Mesenchymal stem cell (in vitro differentiated cells and primary cell): ENCODE results near the gene PRPF31.

ENCODE experiments used
- DNase-seq: peaks from one replicate; pipeline ENCODE4 v3.0.0-alpha.2; 2013
- H2AFZ ChIP-seq: one replicate; pipeline ENCODE4 v1.6.1; 2013; ENCODE audit warnings: low read depth, mild to moderate bottlenecking, control low read depth, inconsistent platforms, low read length, moderate library complexity
- H2AK5ac ChIP-seq: 2 replicates; pipeline ENCODE4 v1.6.1; 2013; ENCODE audit warnings: low read length, moderate library complexity, mild to moderate bottlenecking, inconsistent platforms; ENCODE audit not compliant: severe bottlenecking
- H2BK120ac ChIP-seq: one replicate; pipeline ENCODE4 v1.6.1; 2013; ENCODE audit warnings: low read depth, mild to moderate bottlenecking, inconsistent platforms, low read length, moderate library complexity
- H2BK12ac ChIP-seq, 2 experiments: one replicate each; pipeline ENCODE4 v1.6.1; 2013; ENCODE audit warnings: inconsistent platforms in 2 of 2, low read length in 2 of 2, mild to moderate bottlenecking in 2 of 2, moderate library complexity in 2 of 2, control low read depth in 1 of 2
- H2BK15ac ChIP-seq: one replicate; pipeline ENCODE4 v1.6.1; 2013; ENCODE audit warnings: mild to moderate bottlenecking, low read depth, inconsistent platforms; ENCODE audit not compliant: poor library complexity, severe bottlenecking
- H2BK5ac ChIP-seq: 2 replicates; pipeline ENCODE4 v1.6.1; 2013; ENCODE audit warnings: low read depth, mild to moderate bottlenecking, low read length, control low read depth, inconsistent platforms; ENCODE audit not compliant: poor library complexity, severe bottlenecking
- H3K14ac ChIP-seq, 2 experiments: one replicate each; pipeline ENCODE4 v1.6.1; 2013; ENCODE audit warnings: inconsistent platforms in 2 of 2, low read length in 2 of 2, control low read depth in 1 of 2, mild to moderate bottlenecking in 1 of 2, moderate library complexity in 1 of 2
- H3K18ac ChIP-seq, 2 experiments: one replicate each; pipeline ENCODE4 v1.6.1; 2013; ENCODE audit warnings: inconsistent platforms in 2 of 2, low read length in 2 of 2, control low read depth in 1 of 2, low read depth in 1 of 2, mild to moderate bottlenecking in 1 of 2
- H3K23ac ChIP-seq, 2 experiments: one replicate each; pipeline ENCODE4 v1.6.1; 2013; ENCODE audit warnings: inconsistent platforms in 2 of 2, low read length in 2 of 2, mild to moderate bottlenecking in 2 of 2, moderate library complexity in 2 of 2, control low read depth in 1 of 2
- H3K27ac ChIP-seq: 2 replicates; pipeline ENCODE4 v1.5.1; 2013; ENCODE audit warnings: mild to moderate bottlenecking, moderate library complexity, low read length, control low read depth, inconsistent platforms; ENCODE audit not compliant: poor library complexity, severe bottlenecking
- H3K27me3 ChIP-seq, 2 experiments: 2 replicates each; pipeline versions ENCODE4 v1.6.1 to v1.7.0; 2013; ENCODE audit warnings: low read length in 2 of 2, mild to moderate bottlenecking in 2 of 2, moderate library complexity in 2 of 2, control low read depth in 1 of 2, inconsistent platforms in 1 of 2; ENCODE audit not compliant: control insufficient read depth in 1 of 2, insufficient read depth in 1 of 2
- H3K36me3 ChIP-seq, 2 experiments: 2 replicates each; pipeline versions ENCODE4 v1.6.1 to v1.7.0; 2013; ENCODE audit warnings: low read length in 2 of 2, control low read depth in 1 of 2, inconsistent platforms in 1 of 2, low read depth in 1 of 2, mild to moderate bottlenecking in 1 of 2; ENCODE audit not compliant: insufficient read depth in 2 of 2, control insufficient read depth in 1 of 2
- H3K4ac ChIP-seq, 2 experiments: one replicate each; pipeline ENCODE4 v1.6.1; 2013; ENCODE audit warnings: inconsistent platforms in 2 of 2, low read length in 2 of 2, mild to moderate bottlenecking in 2 of 2, moderate library complexity in 2 of 2, control low read depth in 1 of 2, low read depth in 1 of 2
- H3K4me1 ChIP-seq: 2 replicates; pipeline ENCODE4 v1.6.1; 2013; ENCODE audit warnings: low read depth, low read length, control low read depth; ENCODE audit not compliant: control insufficient read depth, insufficient read depth
- H3K4me2 ChIP-seq: 2 replicates; pipeline ENCODE4 v1.6.1; 2013; ENCODE audit warnings: low read length, mild to moderate bottlenecking, inconsistent platforms; ENCODE audit not compliant: poor library complexity, severe bottlenecking
- H3K4me3 ChIP-seq, 2 experiments: 2 replicates each; pipeline versions ENCODE4 v1.5.1 to v1.7.0; 2013; ENCODE audit warnings: low read length in 2 of 2, mild to moderate bottlenecking in 2 of 2, control low read depth in 1 of 2, low read depth in 1 of 2; ENCODE audit not compliant: insufficient read depth in 1 of 2
- H3K79me1 ChIP-seq: replicated peaks from 2 replicates; pipeline ENCODE4 v1.6.1; 2013; ENCODE audit warnings: mild to moderate bottlenecking, control low read depth, low read length, inconsistent platforms; ENCODE audit not compliant: poor library complexity, severe bottlenecking
- H3K9ac ChIP-seq: 2 replicates; pipeline ENCODE4 v1.7.0; 2013; ENCODE audit warnings: mild to moderate bottlenecking, low read length, moderate library complexity
- H3K9me3 ChIP-seq: 2 replicates; pipeline ENCODE4 v1.7.0; 2013; ENCODE audit warnings: mild to moderate bottlenecking, low read length; ENCODE audit not compliant: control insufficient read depth
- H4K8ac ChIP-seq: one replicate; pipeline ENCODE4 v1.6.1; 2013; ENCODE audit warnings: inconsistent platforms, mild to moderate bottlenecking, low read length, moderate library complexity
- H4K91ac ChIP-seq: one replicate; pipeline ENCODE4 v1.6.1; 2013; ENCODE audit warnings: mild to moderate bottlenecking, low read length, inconsistent platforms
- WGBS: methylation state at CpG from one replicate; pipeline ENCODE4 v1.1.7; 2013; ENCODE audit warnings: mixed read lengths; 5-methylcytosine and 5-hydroxymethylcytosine counted together

PRPF31 gene

DNA sequence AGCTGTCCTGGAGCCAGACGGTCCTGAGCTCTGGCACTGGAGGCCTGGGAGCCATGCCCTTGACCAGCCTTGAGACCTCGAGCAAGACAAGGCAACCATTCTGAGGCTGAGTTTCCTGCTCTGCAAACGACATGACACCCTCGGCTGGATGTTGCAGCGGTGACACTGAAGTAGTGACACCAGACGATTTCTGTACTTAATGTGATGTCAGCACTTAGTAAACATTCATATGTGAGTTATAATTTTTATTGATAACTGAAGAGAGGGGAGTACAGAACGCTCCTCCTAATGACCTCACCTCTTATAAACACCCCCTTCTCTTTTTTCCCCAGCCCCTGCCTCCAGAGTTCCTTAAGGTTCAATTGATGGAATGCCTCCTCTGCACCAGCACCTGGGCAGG, 7.1 kb upstream of the PRPF31 start:
- Histone ChIP-seq H3K9ac (no peak overlapping the region), H3K79me1 (peaks cover 42% of the 10 kb centered on the region), H4K91ac (no peak overlapping the region), H2BK5ac (no peak overlapping the region), H3K27me3 (no peaks in the 10 kb centered on the region), H2AK5ac (no peak overlapping the region), H3K4me3 (no peak overlapping the region), H3K4me2 (no peak overlapping the region), H2AFZ (no peak overlapping the region), H2BK12ac (no peak overlapping the region), H3K14ac (no peak overlapping the region), H2BK15ac (no peak overlapping the region), H3K27ac (no peak overlapping the region), H3K4ac (no peak overlapping the region), H3K4me1 (peaks cover 6% of the 10 kb centered on the region), H2BK120ac (no peak overlapping the region), H3K23ac (no peak overlapping the region), H3K36me3 (peaks cover 61% of the 10 kb centered on the region in 2 experiments), H3K18ac (no peak overlapping the region), H3K9me3 (no peaks in the 10 kb centered on the region), H4K8ac (no peak overlapping the region)
- no peak for DNase-seq
- WGBS = 94% methylated on average over 5 of the region's 7 CpGs

DNA sequence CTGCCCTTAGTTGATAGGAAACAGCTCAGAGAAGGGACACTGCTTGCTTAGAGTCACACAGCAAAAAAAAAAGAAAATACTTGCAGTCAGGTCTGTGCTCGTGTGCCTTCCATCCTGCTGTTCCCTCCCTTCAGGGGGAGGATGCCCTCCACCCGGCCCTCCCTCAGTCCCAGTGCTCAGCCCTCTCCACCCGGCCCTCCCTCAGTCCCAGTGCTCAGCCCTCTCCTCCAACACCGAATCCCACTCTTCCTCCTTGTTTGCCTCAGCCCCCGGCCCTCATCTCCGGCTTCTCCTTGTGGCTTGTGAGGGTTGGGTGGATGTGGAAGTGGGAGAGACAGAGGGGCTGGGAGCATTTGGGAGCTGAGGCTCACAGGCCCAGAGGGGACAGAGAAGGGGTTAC, 5.9 kb upstream of the PRPF31 start:
- Histone ChIP-seq H3K18ac (no peak overlapping the region), H3K4me1 (peaks cover 9% of the 10 kb centered on the region), H2BK12ac (no peak overlapping the region), H3K14ac (no peak overlapping the region), H2BK15ac (no peak overlapping the region), H3K4ac (no peak overlapping the region), H2BK120ac (no peak overlapping the region), H2BK5ac (no peak overlapping the region), H3K4me2 (no peak overlapping the region), H4K91ac (no peak overlapping the region), H3K27ac (no peak overlapping the region), H3K36me3 (peaks cover 61 to 66% of the 10 kb centered on the region in 2 experiments), H3K79me1 (peaks cover 48% of the 10 kb centered on the region), H2AFZ (no peak overlapping the region), H4K8ac (no peak overlapping the region), H3K27me3 (no peaks in the 10 kb centered on the region), H3K9ac (no peak overlapping the region), H3K9me3 (no peaks in the 10 kb centered on the region), H3K4me3 (no peak overlapping the region), H2AK5ac (no peak overlapping the region), H3K23ac (no peak overlapping the region)
- no peak for DNase-seq
- WGBS = 95% methylated on average over 4 of the region's 6 CpGs

DNA sequence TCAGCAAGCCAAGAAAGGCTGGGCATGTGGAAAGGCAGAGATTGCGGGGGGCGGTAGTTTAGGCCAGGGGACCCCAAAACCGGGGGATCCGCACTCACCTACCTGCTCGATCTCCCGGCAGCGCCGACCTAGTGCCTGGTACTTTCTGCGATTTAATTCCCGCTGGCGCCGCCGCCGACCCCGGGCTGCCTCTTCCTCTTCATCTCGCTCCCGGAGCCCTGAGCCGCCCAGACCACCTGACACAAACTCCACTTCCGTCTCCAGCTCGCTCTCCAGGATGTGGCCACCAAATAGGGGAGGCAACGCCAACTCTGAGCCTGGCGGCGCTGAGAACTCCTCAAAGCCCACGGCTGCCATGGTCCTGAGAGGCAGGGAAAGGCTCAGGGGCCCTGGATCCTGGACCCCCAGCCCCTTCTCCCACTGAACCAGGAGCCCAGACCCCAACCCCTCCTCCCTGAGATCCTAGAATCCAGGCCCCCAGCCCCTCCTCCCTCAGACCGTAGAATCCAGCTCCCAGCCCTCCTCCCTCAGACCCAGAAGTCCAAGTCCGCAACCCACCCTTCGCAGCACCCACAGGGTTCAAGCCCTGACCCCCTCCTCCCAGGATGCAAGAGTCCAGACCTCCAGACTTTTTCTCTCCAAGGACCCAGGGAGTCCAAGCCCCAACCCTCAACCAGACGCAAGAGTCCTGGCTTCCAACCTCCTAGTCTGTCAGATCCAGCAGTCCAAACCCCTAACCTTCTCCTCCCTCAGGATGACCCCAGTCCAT, 1.0 kb upstream of the PRPF31 start:
- H3K27me3 ChIP-seq = no peaks in the 10 kb centered on the region
- peak overlapping the region; percentile 62 for H4K8ac ChIP-seq
- peak overlapping the region in 1 of 2 experiments; percentile 27 for H3K18ac ChIP-seq
- 66% methylated on average over 28 of the region's 28 CpGs for WGBS
- no peak overlapping the region for H3K14ac ChIP-seq
- peak overlapping the region; percentile 10 to 32 for H3K4ac ChIP-seq
- peak overlapping the region; percentile 23 for H2BK120ac ChIP-seq
- H3K23ac ChIP-seq = no peak overlapping the region
- H3K4me1 ChIP-seq = peaks cover 17% of the 10 kb centered on the region
- H3K9me3 ChIP-seq = no peaks in the 10 kb centered on the region
- H4K91ac ChIP-seq = peak overlapping the region; percentile 55
- no peak overlapping the region for H2AFZ ChIP-seq
- no peak overlapping the region for H2BK15ac ChIP-seq
- peak overlapping the region; percentile 93 for H3K4me2 ChIP-seq
- no peak overlapping the region for H2BK12ac ChIP-seq
- peaks cover 42% of the 10 kb centered on the region for H3K79me1 ChIP-seq
- peak overlapping the region; percentile 34 for H2AK5ac ChIP-seq
- H3K27ac ChIP-seq = no peak overlapping the region
- no peak for DNase-seq
- peak overlapping the region; percentile 71 to 92 for H3K4me3 ChIP-seq
- H3K9ac ChIP-seq = peak overlapping the region; percentile 93
- H2BK5ac ChIP-seq = peak overlapping the region; percentile 21
- peaks cover 33 to 35% of the 10 kb centered on the region in 2 experiments for H3K36me3 ChIP-seq

DNA sequence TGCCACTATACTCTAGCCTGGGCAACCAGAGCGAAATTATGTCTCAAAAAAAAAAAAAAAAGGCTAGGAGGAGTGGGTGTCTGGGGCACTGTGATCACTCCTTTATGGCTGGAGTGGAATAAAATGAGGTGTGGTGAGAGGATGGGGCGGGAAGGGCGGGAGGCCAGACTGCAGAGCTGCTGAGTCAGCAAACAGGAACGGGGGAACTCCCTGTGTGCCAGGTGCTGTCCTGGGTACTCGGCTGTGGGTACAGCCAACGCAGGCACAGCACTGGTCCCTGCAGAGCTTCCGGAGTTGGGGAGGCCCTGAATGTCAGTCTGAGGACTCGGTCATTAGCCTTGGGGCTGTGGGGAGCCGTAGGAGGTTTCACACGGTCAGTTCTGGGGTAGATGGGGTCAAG, 5.7 kb downstream of the PRPF31 start:
- Histone ChIP-seq H3K18ac (no peak overlapping the region), H3K9me3 (no peaks in the 10 kb centered on the region), H3K36me3 (peaks cover 77 to 78% of the 10 kb centered on the region in 2 experiments), H2BK15ac (no peak overlapping the region), H2AFZ (no peak overlapping the region), H3K14ac (no peak overlapping the region), H2BK120ac (no peak overlapping the region), H4K8ac (no peak overlapping the region), H2AK5ac (no peak overlapping the region), H3K4me3 (no peak overlapping the region), H2BK5ac (no peak overlapping the region), H4K91ac (no peak overlapping the region), H3K79me1 (peaks cover 39% of the 10 kb centered on the region), H3K27ac (no peak overlapping the region), H3K4me1 (peaks cover 7% of the 10 kb centered on the region), H3K4ac (no peak overlapping the region), H3K27me3 (no peaks in the 10 kb centered on the region), H2BK12ac (no peak overlapping the region), H3K23ac (no peak overlapping the region), H3K4me2 (no peak overlapping the region), H3K9ac (no peak overlapping the region)
- 98% methylated on average over 10 of the region's 10 CpGs for WGBS
- DNase-seq = no peak
